Stimulated activated CD8-positive, alpha-beta memory T cell treated with anti-CD3 and anti-CD28 coated beads, Interleukin-15, amount 100 ng/mL, for 1 hour (primary cell): ENCODE results near the gene TCF12.

Source experiments
- DNase-seq: peaks from one replicate; pipeline ENCODE4 v3.0.0-alpha.2; 2020; ENCODE audit warnings: low read depth

TCF12 gene

DNA sequence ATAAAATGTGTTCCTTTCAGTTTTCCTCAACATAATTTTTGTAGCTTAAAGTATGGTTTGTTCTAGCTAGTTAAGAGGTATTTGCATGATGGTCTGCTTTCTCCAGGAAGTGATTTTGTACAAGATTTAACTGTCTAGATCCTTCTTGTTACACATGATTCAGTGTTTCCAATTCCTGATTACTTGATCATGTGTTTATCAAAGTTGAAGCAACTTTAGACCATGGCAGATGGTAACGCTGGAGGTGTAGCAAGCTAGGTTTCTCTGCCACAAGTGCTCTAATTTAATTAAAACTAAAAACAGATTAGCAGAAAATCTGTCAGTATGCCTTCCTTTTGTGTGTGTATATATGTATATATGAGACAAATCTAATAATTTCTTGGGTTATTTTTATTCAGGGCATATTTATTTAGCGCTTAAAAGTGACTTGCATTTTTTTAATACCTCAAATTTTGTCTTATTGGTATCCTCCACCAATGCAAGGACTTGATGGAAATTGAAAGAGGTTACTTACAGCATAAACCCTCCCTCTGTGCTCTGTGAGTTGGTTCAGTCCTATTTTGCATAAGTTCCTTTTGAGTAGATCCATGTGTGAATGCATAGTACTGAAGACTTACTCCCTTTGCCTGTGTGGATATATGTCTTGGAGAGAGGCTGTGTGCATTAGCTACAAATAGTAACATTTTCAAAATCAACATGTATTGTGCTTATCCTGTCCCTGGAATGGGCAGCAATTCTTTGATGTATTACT is 300.6 kb downstream of the TCF12 start:
- DNase-seq, result no peak

DNA sequence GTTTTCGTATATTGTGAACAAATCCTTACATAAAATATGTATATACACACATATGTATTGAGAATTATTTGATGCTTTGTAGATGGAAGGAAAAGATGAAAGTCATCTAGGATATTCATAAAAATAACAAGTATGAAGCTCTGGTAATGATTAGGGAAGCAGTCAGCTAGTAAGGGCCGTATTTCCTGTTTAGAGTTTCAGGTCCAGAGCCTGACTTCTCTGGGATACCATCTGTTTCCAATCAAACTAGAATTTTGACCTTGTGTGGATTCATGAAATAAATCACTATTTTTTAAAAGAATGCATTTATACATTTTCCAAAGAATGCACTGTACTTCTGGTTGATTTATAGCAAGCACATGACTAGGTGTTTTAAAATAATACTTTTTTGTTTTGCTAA is 301.8 kb downstream of the TCF12 start:
- DNase-seq, result no peak

DNA sequence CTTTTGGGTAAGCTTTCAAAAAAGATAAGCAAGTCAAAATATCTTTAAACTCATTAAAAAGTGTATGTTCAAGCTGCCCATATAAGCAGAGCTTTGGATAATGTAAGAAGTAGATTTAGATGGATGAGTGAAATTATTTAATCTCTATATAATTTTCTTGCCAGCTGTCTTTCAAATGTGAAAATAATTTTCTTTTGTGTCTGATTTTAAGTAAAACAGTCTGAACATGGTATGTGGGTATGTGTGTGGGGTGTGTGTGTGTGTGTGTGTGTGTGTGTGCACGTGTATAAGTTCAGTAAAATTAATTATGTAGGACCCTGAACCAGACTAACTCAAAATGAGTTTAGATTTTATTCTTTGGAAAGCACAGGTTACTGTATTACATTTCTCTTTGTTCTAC is 302.7 kb downstream of the TCF12 start:
- DNase-seq, result no peak

DNA sequence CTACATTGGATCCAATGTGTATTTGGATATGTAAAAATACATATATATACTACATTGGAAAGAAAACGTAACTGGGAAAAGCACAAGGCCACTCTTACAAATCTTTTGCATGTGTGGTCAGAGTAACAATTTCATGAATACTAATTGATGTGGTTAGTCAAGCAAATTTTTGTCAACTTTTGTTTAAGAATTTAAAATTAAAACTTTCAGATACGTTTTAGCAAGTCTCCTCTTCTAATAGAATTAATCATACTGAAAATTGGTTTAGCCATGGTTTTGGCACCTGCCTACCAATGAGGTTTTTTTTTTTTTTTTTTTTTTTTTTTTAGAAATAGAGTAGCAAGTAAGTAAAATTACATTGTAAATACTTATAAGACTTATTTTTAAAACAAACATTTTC is 304.9 kb downstream of the TCF12 start:
- DNase-seq, result no peak

DNA sequence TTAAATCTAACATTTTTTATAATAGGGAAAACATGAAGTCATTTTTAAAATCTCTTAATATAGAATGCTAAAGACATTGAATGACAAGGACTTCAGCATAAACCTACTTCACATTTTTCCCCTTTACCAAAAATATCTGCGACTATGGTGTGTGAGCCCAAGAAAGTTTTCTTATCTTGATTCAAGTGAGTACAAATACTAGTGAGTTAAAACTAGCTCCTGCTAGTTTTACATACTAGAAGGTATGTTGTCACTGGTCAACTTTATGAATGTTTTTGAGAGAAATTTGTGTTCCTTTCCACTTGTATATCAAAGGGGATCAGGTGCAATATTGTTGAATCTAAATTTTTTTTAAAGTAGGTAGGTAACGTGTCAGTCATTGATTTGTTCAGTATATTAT is 305.4 kb downstream of the TCF12 start:
- DNase-seq, result no peak

DNA sequence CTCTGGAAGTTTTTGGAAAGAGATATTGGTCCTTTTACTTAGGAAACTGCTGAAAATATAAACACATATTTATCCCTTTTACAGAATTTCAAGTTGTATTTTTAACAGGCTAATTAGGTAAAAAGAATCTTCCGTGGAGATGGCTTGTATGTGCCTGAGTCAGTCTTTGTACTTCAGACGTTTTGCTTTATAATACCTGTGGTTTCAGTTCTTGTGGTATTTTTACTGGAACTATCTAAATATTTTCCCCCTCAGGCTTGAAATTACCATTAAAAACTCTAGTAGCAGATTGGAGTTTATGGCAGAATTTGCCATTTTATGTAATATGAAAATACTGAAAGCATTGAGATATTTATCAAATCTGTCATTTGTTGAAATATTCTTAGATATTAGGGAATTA is 306.2 kb downstream of the TCF12 start:
- no peak for DNase-seq

DNA sequence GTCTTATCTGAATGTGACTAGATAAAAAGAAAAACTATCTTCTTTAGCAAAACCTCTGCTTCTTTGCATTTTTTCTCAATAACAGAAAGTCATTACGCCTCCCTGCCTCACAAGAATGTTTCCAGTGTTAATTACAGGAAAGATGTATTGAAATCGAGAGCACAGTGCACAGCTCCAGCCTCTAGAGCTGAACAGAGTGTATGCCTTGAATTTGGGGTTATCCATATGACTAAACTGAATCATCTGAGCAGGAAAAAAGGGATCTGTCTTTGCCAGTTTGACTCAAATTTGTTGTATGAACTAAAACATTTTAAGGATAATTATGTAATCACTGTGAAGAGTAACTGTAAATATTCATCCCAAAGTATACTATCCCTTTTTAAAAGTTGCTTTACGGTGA is 308.7 kb downstream of the TCF12 start:
- no peak for DNase-seq

DNA sequence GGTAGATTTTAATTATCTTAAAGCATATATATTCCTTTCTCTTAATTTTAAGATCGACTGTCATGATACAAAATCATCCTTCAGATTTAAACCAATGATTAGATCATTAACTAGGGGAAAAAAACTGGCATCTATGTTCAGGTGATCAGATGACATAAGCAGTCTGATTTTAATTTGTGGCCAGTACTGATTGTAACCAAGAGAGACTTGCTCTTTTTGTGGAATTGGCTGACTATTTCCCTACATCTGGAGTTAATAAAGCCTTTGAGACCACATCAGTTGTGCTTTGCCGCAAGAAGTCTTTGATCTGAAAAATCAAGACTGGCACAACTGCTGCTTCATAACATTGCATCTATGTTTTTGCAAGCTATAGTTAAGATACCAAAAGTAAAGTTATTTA is 309.5 kb downstream of the TCF12 start:
- DNase-seq, result no peak

DNA sequence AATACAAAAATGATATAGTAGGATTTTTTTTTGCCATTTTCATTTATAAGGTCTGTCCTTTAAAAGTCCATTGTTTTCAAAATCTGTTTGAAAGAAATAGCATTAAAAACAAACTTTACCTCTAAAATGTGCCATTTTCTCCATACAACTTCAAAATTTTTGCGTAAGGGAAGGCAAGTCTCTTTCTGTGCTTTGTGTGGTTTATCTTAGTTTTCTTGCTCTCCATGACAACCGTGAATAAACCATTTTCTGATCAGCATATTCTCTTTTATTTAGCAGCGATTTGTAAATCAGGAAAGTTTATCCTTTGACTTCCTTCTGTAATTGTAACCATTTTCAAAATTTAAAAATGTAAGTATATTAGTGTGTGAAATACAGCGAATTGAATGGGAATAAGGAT is 310.0 kb downstream of the TCF12 start:
- no peak for DNase-seq

DNA sequence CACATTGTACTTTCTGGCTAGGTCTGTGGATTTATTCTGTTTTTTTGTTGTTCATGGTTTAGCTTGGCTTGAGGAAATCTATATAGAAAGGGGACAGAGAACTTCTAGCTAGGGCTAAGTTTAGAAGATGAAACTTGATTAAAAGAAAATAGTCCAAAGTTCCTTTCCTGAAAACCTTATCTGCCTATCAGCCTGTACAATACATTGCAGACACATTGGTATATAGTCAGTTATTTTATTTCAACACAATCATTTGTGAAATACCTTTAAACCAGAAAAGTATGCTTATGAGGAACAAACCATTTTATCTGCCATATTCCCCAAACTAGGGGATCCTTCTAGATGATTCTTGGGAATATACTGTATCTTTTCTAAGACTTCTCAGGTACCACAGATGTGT is 310.6 kb downstream of the TCF12 start:
- no peak for DNase-seq

DNA sequence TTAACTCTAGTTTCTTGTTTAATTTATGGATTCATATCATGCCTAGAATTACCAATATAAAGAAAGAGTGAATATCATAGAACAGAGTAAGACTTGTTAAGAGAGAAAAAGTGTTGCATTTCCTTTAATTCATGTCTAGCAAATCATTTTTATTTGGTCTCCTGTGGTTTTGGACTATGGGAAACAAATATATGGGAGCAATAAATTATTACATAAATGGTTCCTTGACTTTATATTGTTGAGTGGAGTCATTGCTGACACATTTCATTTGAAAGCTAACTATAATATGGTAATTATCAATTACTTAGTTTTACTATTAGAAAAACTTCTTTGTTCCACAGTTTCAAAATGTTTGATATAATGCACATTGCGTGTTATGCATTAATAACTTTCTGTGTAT is 313.1 kb downstream of the TCF12 start:
- no peak for DNase-seq

DNA sequence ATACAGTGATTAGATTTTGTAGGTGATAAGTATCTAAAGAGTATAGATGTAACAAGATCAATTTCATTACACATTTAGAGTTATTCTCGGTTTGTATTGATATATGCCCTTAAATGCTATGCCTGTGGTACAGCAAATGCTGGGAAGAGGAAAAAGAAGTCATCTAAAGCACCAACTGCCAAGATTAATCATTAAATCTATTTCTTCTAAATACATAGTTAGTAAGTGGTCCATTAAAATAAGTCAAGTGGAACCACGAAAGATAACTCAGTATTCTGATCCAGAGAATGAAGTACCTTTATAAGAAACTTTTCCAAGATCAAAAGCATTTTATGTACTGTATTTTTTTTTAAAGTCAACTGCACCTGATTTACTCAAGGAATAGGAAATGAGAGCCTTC is 315.7 kb downstream of the TCF12 start:
- no peak for DNase-seq

DNA sequence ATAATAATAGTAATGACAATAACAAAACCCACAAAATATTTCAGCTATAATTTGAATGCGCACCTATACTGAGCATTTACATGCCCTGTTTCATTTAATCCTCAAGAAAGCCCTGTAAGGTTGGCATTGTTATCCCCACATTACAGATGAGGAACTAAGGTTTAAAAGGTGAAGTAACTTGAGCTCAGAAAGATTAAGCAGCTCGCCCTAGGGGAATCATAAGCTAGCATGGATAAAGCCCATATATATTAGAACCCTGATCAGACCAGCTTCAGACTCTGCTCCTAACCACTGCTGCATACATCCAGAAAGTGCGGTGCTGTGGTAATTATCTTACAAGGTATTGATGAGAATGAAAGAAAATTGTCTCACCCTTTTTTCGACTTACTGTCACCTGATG is 316.7 kb downstream of the TCF12 start:
- no peak for DNase-seq

DNA sequence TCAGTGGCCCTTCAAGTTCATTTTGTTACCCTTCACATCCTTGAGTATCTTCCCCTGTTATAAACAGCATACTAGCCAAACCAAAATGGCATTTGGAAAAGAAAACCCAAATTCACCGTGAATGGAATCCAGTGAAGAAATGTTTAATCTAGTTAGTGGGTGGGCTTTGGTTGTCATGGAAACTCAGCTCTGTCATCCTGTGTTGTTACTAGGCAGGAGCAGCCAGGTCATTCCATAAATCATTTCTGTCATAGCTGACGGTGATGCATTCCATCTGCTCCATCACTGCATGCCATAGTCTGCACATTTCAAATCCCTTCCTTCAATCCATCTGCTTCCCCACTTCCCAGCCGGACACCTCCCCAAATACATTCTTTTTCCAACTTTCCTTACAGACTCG is 317.4 kb downstream of the TCF12 start:
- no peak for DNase-seq

DNA sequence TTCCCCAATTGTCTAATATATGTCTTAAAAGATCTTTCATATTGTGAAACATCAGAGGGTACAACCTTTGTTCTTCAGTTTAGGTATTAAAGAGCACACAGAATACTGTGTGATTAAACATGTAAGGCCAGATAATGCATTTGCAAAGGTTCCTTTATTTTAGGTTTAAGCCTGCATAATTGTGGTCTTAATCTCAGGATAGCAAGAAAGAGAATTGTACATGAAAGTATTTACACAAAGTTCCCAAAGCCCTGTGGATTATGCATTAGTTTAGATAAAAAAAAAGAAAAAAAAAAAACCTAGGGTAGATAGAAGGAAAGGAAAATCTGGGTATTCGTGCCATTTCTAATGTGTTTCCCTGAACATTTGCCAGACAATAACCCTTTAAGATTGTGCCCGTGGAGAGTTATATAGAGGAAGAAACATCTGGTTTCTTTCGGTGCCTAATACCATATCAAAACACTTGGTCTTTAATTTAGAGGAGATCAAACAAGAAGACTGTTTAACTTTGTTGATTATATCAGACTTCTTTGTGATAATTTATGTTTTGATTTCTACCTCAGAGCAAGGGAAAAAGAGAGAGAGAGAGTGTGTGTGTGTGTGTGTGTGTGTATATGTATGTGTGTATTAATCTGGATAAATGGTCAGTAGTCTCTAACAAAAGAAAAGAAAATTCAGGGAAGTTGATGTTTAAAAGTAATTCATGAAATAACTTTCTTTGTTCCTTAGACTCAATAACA is 318.3 kb downstream of the TCF12 start:
- no peak for DNase-seq

DNA sequence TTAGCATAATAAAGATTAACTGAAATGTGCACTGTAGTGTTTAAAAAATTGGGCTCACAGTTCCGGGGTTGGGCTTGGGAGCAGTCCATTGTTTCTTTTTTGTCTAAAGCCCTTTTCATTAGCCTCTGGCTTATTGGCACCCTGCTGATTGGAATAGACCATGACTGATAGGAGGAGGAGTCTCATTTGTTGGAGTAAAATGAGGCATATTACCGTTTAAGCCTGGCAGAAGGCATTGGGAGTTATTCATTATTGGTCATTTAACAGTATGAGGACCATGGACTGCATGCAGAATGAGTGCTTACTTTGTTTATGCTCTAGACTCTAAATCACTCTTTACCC is 318.8 kb downstream of the TCF12 start:
- no peak for DNase-seq

DNA sequence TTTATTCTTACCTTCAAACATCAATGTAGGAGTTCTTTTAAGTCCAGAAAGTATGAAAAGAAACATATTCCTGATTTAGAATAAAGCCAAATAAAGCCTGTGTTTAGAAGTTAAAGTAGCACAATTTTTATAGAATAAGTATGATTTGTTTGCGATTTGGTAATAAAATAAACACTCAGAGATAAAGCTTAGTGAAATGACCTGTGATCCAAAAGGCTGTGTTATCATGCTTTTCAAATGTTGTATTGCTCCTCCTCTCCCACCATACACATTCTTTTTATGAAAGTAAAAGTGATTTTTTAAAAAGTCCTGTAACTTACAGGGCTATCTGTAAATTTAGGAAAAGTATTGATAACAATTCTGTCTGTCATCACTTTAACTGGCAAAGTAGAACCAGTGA is 319.2 kb downstream of the TCF12 start:
- no peak for DNase-seq

DNA sequence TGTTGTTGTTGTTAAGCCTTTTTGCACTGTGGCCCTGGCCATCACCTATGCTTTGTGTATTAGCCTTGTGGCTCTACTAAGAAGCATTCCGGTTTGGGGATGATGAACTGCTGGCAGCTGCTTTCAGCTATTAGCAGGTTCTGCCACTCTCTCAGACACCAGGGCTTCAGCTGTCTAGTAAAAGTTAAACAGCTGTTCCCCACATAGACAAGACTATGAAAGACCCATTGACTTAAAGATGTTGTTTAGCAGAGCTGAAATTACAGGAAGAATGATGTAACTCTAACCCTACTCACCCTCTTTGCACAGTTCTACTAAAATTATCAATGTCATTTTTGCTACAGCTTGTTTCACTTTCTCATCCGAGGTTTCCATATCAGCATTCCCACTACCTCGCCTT is 326.7 kb downstream of the TCF12 start:
- no peak for DNase-seq

DNA sequence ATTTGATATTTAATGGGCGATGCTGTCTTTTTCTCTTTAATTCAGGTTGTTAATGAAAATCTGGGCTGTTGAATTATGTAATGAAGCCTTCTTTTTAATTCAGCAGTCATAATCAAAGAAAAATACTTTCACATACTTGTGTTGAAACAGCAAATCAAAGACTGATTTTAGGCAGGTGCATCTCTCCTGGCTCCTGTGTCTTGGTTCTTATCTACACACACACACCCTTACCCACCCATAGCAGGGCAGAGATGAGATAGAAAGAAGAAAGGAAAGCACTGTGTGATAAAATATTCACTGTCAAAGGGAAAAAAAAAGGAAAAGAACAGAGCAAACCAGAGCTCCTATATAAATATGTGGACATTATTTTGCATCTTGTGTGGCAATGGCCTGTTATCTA is 327.3 kb downstream of the TCF12 start:
- DNase-seq, result no peak

DNA sequence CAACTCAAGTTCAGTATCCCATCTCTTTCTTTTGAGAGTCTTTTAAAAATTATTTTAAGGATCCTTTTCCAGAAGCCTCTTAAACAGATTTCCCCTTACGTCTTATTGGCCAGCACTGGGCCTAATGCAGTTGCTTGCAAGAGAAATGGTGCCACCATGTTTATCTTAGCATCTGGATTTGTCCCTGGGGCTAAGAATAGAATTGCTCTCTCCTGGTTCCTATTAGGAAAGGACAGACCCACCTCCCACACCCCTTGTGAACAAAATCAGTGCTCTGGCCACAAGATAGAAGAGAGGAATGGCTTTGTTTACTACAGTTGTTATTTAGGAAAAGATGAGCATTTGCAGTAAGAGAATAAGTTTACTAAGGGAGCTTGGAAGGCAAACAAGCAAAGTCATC is 329.6 kb downstream of the TCF12 start:
- no peak for DNase-seq

DNA sequence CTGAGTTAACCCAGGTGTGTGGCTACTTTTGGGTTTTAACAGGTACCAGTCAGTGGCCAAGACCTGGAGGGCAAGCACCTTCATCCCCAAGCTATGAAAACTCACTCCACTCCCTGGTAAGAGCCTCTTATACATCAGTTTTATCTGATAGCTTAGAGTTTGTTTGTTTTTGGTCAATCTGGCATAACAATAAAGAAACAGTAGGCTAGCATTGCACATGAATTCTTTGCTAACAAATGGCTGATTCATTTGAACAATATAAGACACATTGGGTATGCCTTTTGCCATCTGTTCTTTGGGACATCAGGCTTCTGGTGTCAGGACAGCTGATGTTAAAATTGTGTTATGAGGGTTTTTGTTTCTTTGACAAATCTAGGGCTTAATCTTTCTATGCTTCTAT is 332.9 kb downstream of the TCF12 start:
- no peak for DNase-seq

DNA sequence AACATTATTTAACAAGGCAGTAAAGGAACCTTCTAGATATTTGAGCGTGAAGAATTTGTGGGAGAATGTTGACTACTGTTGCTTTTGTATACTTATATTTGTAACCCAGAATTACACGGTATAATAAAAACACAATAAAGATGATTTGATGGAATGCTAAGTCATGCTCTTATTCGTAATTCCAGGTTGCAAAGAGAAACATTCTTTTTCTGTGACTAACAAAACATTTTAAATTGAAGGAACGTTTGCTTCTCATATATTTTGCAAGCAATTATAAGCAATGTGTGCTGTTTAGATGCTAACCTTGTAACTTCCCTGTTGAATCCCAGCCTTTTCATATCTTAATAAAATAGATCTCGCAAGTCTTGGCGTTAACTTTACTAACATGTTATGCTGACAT is 333.5 kb downstream of the TCF12 start:
- no peak for DNase-seq

DNA sequence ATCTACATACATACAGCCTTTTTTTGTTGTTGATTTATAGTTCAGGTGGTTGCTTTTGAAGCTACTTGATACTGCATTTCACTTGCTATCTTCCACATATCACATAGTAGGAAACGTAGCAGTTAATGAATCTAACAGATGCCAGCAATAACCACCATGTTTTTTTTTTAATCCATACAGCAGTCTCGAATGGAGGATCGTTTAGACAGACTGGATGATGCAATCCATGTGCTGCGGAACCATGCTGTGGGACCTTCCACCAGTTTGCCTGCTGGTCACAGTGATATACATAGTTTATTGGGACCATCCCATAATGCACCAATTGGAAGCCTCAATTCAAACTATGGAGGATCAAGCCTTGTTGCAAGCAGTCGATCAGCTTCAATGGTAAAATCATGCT is 334.6 kb downstream of the TCF12 start:
- DNase-seq, result no peak

DNA sequence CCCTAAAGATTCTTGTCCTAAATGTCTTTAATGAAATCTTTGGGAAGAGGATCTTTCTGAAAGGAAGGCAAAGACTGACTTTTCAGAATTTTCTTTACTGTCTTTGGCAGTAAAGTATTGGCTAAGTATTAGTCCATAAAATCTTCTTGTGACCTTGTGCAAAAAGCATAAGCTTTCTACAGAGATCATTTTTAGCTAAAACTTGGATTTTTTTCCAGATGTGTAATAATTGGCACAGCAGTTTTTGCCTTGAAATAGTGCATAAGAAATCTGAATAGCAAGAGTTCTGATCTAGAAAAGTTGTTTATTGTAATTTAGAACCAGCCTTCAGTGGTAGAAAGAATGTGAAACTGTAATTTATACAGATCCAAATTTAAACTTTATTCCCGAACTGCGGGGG is 335.1 kb downstream of the TCF12 start:
- no peak for DNase-seq
